GM23248 (cell line): ENCODE data around the gene LIN7A. TPM values are rescaled to one million over a fixed set of nuclear protein-coding genes. Genes with fewer than 3 reads are reported as not detected.

Source experiments
- DNase-seq: peaks from one replicate; pipeline ENCODE4 v3.0.0-alpha.2; 2015
- H2AFZ ChIP-seq: fragments of 200-600 bp; sonication (generic); 2 replicates; pipeline ENCODE4 v1.6.1; 2016; ENCODE audit warnings: antibody characterized with exemption
- H3F3A ChIP-seq: fragments of 200-600 bp; sonication (generic); 2 replicates; pipeline ENCODE4 v1.6.1; 2016; ENCODE audit warnings: mild to moderate bottlenecking, antibody characterized with exemption, mixed run types; ENCODE audit not compliant: insufficient read depth
- H3K27ac ChIP-seq: fragments of 200-600 bp; sonication (generic); 2 replicates; pipeline ENCODE4 v1.5.1; 2016; ENCODE audit warnings: mild to moderate bottlenecking
- H3K27me3 ChIP-seq: fragments of 200-600 bp; sonication (generic); replicated peaks from 2 replicates; pipeline ENCODE4 v1.6.1; 2016; ENCODE audit warnings: mild to moderate bottlenecking; ENCODE audit not compliant: insufficient read depth
- H3K36me3 ChIP-seq: fragments of 200-600 bp; sonication (generic); 2 replicates; pipeline ENCODE4 v1.6.1; 2016; ENCODE audit warnings: low read depth, mild to moderate bottlenecking
- H3K4me1 ChIP-seq: fragments of 200-600 bp; sonication (generic); 2 replicates; pipeline ENCODE4 v1.6.1; 2016; ENCODE audit warnings: mild to moderate bottlenecking; ENCODE audit not compliant: insufficient read depth
- H3K4me2 ChIP-seq: fragments of 200-600 bp; sonication (generic); one replicate; pipeline ENCODE4 v1.6.1; 2016; ENCODE audit warnings: mild to moderate bottlenecking; ENCODE audit not compliant: unreplicated experiment
- H3K4me3 ChIP-seq: fragments of 200-600 bp; sonication (generic); 2 replicates; pipeline ENCODE4 v1.5.1; 2016; ENCODE audit warnings: mild to moderate bottlenecking
- H3K79me2 ChIP-seq: fragments of 200-600 bp; sonication (generic); 2 replicates; pipeline ENCODE4 v1.6.1; 2016; ENCODE audit warnings: mild to moderate bottlenecking; ENCODE audit not compliant: insufficient read depth
- H3K9ac ChIP-seq: fragments of 200-600 bp; sonication (generic); 2 replicates; pipeline ENCODE4 v1.6.1; 2016; ENCODE audit warnings: mild to moderate bottlenecking
- H3K9me2 ChIP-seq: fragments of 200-600 bp; sonication (generic); 2 replicates; pipeline ENCODE4 v1.6.1; 2016; ENCODE audit warnings: mixed run types, mild to moderate bottlenecking, moderate library complexity; ENCODE audit not compliant: insufficient read depth
- H3K9me3 ChIP-seq: fragments of 200-600 bp; sonication (generic); one replicate; pipeline ENCODE4 v1.6.1; 2017; ENCODE audit warnings: low read depth
- H4K20me1 ChIP-seq: fragments of 200-600 bp; sonication (generic); 2 replicates; pipeline ENCODE4 v1.6.0; 2016; ENCODE audit not compliant: insufficient read depth
- EZH2 ChIP-seq: fragments of 200-600 bp; sonication (generic); IDR thresholded peaks from 2 replicates; pipeline ENCODE4 v1.6.1; 2018; ENCODE audit warnings: antibody characterized with exemption, mild to moderate bottlenecking; ENCODE audit not compliant: insufficient read depth, poor library complexity, severe bottlenecking
- EZH2phosphoT487 ChIP-seq: fragments of 200-600 bp; sonication (generic); IDR thresholded peaks from 2 replicates; pipeline ENCODE4 v1.6.1; 2018; ENCODE audit warnings: antibody characterized with exemption, moderate library complexity, mild to moderate bottlenecking, low read depth; ENCODE audit not compliant: insufficient read depth
- WGBS, 2 experiments: methylation state at CpG; one replicate each; pipeline ENCODE4 v1.1.6; 2015 to 2017; ENCODE audit warnings: low lambda C conversion rate in 2 of 2, low coverage in 1 of 2; ENCODE audit errors: missing lambda C conversion rate in 2 of 2; 5-methylcytosine and 5-hydroxymethylcytosine counted together
- in situ Hi-C: fragments of 300-500 bp; cut with MboI; formaldehyde crosslinking; loops from 2 replicates; pipeline ENCODE4 v1.15.0; 2020
- polyA plus RNA-seq: library from polyadenylated mRNA; unstranded; fragments of >200 nt; fragmentation: Nextera tagmentation; extraction: Ambion mirVana; gene quantifications from 2 replicates; pipeline ENCODE4 v1.2.1, GENCODE V29; 2016
- total RNA-seq: library from RNA; depleted of rRNA; stranded (reverse); fragments of >200 nt; shearing (Covaris generic); gene quantifications from 2 replicates; pipeline ENCODE4 v1.2.3, GENCODE V29; 2014

LIN7A gene
- total and polyA plus RNA-seq, 2 experiments from 2014 or later, result 1.5 to 1.6 TPM

GRCh38 chr12:80936353-80936641, 1.4 kb downstream of the LIN7A start:
- H3K9ac ChIP-seq, result peak overlapping the region; percentile 54
- H4K20me1 ChIP-seq, result no peaks in the 10 kb centered on the region
- no peaks in the 10 kb centered on the region for H3K27me3 ChIP-seq
- WGBS, 2 experiments, result 0 to 4% methylated on average over 11 of the region's 11 CpGs
- no peaks in the 10 kb centered on the region for H3K9me2 ChIP-seq
- DNase-seq, result no peak
- H3K79me2 ChIP-seq, result no peaks in the 10 kb centered on the region
- H3K4me3 ChIP-seq, result peak overlapping the region; percentile 83
- no peaks in the 10 kb centered on the region for H3K4me1 ChIP-seq
- no peaks in the 10 kb centered on the region for H3F3A ChIP-seq
- in situ Hi-C loops, result loop anchor here (25.0 kb wide), 1 partner anchor 524 kb away; no protein-coding TSS in a partner anchor
- TF ChIP-seq EZH2, result no peak
- no peak for TF ChIP-seq EZH2phosphoT487
- peak overlapping the region; percentile 90 for H2AFZ ChIP-seq
- H3K36me3 ChIP-seq, result no peaks in the 10 kb centered on the region
- H3K27ac ChIP-seq, result no peak overlapping the region
- no peaks in the 10 kb centered on the region for H3K9me3 ChIP-seq
- peak overlapping the region; percentile 93 for H3K4me2 ChIP-seq

GRCh38 chr12:80935111-80935510, 2.6 kb downstream of the LIN7A start:
- Histone ChIP-seq H2AFZ (no peak overlapping the region), H3K4me2 (no peak overlapping the region), H3K4me1 (no peaks in the 10 kb centered on the region), H3K9ac (no peak overlapping the region), H3K9me3 (no peaks in the 10 kb centered on the region), H3K27me3 (no peaks in the 10 kb centered on the region), H4K20me1 (no peaks in the 10 kb centered on the region), H3F3A (no peaks in the 10 kb centered on the region), H3K9me2 (no peaks in the 10 kb centered on the region), H3K79me2 (no peaks in the 10 kb centered on the region), H3K36me3 (no peaks in the 10 kb centered on the region), H3K27ac (no peak overlapping the region), H3K4me3 (no peak overlapping the region)
- no peak for DNase-seq
- 92 to 97% methylated on average over 2 of the region's 2 CpGs for WGBS, 2 experiments
- in situ Hi-C loops, result loop anchor here (25.0 kb wide), 1 partner anchor 523 kb away; no protein-coding TSS in a partner anchor
- TF ChIP-seq EZH2 (no peak), EZH2phosphoT487 (no peak)

- Histone ChIP-seq H3F3A (no peaks in the 10 kb centered on the region), H3K27me3 (no peaks in the 10 kb centered on the region), H3K36me3 (no peaks in the 10 kb centered on the region), H3K9ac (no peak overlapping the region), H3K4me3 (no peak overlapping the region), H3K9me3 (no peaks in the 10 kb centered on the region), H3K4me1 (no peaks in the 10 kb centered on the region), H3K27ac (no peak overlapping the region), H4K20me1 (no peaks in the 10 kb centered on the region), H3K4me2 (no peak overlapping the region), H2AFZ (no peak overlapping the region), H3K9me2 (no peaks in the 10 kb centered on the region), H3K79me2 (no peaks in the 10 kb centered on the region)
- WGBS, 2 experiments, result 44 to 59% methylated on average over 1 of the region's 1 CpG
- in situ Hi-C loops, result loop anchor here (25.0 kb wide), 1 partner anchor 514 kb away; no protein-coding TSS in a partner anchor
- TF ChIP-seq EZH2 (no peak), EZH2phosphoT487 (no peak)
- no peak for DNase-seq
These were observed 11.8 kb downstream of the LIN7A start for GRCh38 chr12:80925983-80926382.

GRCh38 chr12:80925237-80925636, 12.5 kb downstream of the LIN7A start:
- Histone ChIP-seq H4K20me1 (no peaks in the 10 kb centered on the region), H3K9ac (no peak overlapping the region), H3K4me3 (no peak overlapping the region), H3F3A (no peaks in the 10 kb centered on the region), H3K4me1 (no peaks in the 10 kb centered on the region), H2AFZ (no peak overlapping the region), H3K4me2 (no peak overlapping the region), H3K9me2 (no peaks in the 10 kb centered on the region), H3K9me3 (no peaks in the 10 kb centered on the region), H3K27ac (no peak overlapping the region), H3K36me3 (no peaks in the 10 kb centered on the region), H3K79me2 (no peaks in the 10 kb centered on the region), H3K27me3 (no peaks in the 10 kb centered on the region)
- TF ChIP-seq EZH2phosphoT487 (no peak), EZH2 (no peak)
- no peak for DNase-seq
- in situ Hi-C loops, result loop anchor here (25.0 kb wide), 1 partner anchor 513 kb away; no protein-coding TSS in a partner anchor
- 65 to 66% methylated on average over 2 of the region's 2 CpGs for WGBS, 2 experiments

GRCh38 chr12:80924437-80924836, 13.3 kb downstream of the LIN7A start:
- no peak overlapping the region for H2AFZ ChIP-seq
- no peak for TF ChIP-seq EZH2phosphoT487
- TF ChIP-seq EZH2, result no peak
- H3K9ac ChIP-seq, result no peak overlapping the region
- H3K9me3 ChIP-seq, result no peaks in the 10 kb centered on the region
- no peaks in the 10 kb centered on the region for H3K79me2 ChIP-seq
- H3K9me2 ChIP-seq, result no peaks in the 10 kb centered on the region
- no peak for DNase-seq
- no peaks in the 10 kb centered on the region for H3K36me3 ChIP-seq
- H3K4me2 ChIP-seq, result no peak overlapping the region
- no peaks in the 10 kb centered on the region for H4K20me1 ChIP-seq
- H3K4me1 ChIP-seq, result no peaks in the 10 kb centered on the region
- H3F3A ChIP-seq, result no peaks in the 10 kb centered on the region
- no peaks in the 10 kb centered on the region for H3K27me3 ChIP-seq
- 55% methylated on average over 2 of the region's 2 CpGs for WGBS, 2 experiments
- no peak overlapping the region for H3K4me3 ChIP-seq
- H3K27ac ChIP-seq, result no peak overlapping the region
- in situ Hi-C loops, result no loop called here
